GM12872 (cell line): ENCODE measurements around the gene LDB2.

Source experiments
- TF ChIP-seq, protein P1 (sequence below): IDR thresholded peaks from 3 replicates; pipeline ENCODE4 v1.5.1; 2011; ENCODE audit warnings: low read depth, mild to moderate bottlenecking, low read length, moderate library complexity; ENCODE audit not compliant: insufficient read depth

The LDB2 gene

DNA sequence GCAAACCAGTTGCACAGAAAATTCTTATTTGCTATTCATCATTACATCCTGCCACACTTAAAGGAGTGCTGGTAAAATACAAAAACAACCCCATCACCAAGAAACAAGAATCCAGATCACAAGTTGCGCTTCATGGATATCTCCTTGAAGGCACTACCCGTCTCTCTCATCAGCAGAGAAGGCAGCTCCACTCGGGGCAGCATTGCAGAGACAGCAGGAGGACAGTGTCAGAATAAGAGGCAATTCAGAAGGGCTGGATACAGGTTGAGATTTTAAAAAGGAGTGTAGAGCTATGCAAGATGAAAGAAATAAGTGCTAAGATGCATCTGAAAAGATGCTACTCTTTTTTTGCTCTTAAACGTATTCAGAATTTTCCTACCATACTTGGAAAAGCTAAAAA lies 71.4 kb downstream of the LDB2 start:
- TF ChIP-seq, protein P1, sequence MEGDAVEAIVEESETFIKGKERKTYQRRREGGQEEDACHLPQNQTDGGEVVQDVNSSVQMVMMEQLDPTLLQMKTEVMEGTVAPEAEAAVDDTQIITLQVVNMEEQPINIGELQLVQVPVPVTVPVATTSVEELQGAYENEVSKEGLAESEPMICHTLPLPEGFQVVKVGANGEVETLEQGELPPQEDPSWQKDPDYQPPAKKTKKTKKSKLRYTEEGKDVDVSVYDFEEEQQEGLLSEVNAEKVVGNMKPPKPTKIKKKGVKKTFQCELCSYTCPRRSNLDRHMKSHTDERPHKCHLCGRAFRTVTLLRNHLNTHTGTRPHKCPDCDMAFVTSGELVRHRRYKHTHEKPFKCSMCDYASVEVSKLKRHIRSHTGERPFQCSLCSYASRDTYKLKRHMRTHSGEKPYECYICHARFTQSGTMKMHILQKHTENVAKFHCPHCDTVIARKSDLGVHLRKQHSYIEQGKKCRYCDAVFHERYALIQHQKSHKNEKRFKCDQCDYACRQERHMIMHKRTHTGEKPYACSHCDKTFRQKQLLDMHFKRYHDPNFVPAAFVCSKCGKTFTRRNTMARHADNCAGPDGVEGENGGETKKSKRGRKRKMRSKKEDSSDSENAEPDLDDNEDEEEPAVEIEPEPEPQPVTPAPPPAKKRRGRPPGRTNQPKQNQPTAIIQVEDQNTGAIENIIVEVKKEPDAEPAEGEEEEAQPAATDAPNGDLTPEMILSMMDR = no peak

DNA sequence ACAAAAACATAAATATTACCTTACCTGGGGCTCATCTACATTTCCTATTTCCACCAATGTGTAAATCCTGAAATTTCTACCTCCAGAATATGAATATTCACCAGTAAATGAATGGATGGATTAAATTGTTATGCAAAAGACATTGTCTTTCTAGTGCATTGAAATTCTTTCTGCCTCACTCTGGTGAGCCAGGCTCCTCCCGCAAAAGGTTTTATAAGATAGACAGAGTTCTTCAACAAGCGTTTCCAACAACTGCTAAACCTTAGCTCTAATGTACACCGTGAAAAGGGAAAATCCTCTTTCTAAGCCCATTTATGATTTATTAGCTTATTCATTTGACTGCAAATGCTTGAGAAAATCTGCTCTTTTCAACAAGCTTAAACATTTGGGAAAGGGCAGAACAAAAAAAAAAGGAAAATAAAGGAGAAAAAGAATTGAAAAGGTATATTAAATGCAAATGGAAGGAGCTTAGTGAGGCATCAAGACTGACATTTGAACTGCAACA lies 72.0 kb downstream of the LDB2 start:
- TF ChIP-seq, protein P1 = no peak

DNA sequence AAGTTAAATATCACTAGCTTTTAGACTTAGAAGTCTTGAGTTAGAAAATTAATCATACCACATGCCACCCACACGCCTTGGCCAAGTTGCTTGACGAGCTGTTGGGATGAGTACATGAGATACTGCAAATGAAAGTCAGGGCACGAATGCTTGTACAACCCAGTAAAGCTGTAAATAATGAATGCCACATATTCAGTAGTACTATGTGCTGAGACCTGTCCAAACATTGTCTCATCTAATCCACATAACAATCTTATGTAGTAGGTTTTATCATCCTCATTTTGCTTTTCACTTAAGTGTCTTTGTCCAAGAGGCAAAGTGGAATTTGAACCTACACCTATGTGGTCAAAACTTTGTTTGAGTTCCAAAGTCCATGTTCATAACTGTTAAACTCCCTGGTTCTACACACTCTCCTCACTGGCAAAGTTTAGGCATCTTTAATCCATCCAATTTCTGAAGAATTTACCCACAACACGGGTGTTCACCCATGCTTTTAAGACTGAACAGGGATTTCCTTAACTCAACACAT lies 74.1 kb downstream of the LDB2 start:
- TF ChIP-seq, protein P1 = no peak

DNA sequence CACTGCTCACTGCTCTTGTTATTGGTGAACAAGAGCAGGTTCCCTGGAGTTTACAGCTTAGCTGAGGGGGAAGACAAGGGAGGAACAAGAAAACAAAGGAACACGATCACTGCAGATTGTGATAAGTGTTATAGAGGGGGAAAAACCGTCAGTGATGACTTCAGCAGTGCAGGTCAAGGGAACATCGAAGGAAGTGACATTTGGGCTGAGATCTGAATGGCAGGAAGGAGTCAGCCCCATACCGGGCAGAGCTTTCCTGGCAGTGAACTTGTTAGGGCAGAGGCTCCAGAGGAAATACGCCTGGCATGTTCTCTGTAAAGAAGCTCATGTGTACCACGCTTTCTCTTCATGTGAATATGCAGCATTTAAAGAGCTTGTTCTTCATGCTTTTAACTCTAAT lies 78.1 kb downstream of the LDB2 start:
- TF ChIP-seq, protein P1 = no peak

DNA sequence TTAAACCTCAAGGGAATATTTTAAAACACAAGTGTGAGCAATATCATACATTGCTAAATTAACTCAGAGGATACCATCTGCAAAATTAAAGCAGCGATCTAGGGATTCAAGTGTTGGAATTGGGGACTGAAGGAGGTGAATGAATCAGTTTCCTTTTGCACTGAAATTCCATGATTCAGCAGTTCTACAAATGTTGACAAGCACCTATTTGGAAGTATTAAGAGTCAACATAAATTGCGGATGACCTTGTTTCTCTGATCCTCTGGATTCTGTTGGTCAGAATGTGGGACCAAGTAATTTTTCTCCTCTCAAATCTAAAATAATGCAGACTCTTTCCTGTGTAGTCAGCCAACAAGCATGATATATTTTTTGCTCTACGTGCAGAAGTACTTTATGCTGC lies 78.8 kb downstream of the LDB2 start:
- TF ChIP-seq, protein P1 = no peak

DNA sequence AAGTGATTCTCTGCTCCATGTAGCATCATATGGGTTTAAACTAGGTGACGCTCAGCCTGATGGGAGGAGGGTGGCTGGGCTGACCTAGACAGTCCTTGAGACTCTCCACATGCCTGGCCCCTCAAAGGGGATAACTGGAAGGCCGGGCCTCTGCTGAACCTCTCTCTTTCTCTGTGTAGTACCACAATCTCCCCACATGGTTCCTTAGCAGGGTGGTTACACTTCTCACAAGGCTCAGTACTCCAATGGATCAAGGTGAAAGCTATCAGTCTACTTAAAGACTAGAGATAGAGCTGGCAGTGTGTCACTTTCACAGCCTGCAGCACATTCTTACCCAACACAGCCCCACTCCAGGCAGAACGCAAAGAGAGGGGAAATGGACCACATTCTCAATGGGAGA lies 80.4 kb downstream of the LDB2 start:
- TF ChIP-seq, protein P1 = no peak

DNA sequence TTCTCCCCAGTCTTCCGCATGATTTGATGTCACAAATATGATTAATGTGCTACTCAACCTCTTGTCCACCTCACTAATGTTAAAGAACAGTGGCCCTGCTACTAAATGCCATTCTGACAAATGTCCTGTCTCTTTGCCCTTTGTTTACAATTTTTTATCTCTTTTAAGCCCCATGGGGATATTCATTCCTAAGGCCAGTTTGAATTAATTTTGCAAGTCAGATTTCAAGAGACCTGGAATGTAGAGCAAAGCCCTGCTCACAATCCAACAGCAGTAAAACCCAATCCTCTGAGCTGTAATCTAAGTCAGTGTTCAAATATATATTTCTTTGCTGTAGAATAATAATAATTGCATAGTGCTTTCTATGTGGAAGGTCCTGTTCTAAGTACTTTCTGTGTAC lies 81.2 kb downstream of the LDB2 start:
- TF ChIP-seq, protein P1 = no peak

DNA sequence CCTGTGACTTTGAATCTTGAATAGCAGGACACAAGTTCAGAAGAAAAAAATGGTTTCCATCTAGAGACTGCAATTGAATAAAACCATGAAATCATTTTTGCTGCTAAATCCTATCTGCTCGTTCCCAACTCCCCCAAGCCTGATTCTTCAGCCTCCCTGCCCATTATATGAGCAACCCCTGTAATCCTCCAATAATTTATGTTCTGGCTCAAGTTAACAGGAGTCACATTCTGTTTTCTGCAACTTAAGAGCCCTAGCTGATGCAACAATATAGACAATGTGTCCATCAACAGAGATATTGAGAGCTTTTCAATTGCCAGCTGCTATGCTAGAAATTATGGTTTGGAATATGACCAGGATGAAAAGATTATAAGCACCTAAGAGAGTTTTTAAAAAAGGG lies 84.1 kb downstream of the LDB2 start:
- TF ChIP-seq, protein P1 = no peak
